ENCODE measurements around the gene KLF11.

KLF11 gene

DNA sequence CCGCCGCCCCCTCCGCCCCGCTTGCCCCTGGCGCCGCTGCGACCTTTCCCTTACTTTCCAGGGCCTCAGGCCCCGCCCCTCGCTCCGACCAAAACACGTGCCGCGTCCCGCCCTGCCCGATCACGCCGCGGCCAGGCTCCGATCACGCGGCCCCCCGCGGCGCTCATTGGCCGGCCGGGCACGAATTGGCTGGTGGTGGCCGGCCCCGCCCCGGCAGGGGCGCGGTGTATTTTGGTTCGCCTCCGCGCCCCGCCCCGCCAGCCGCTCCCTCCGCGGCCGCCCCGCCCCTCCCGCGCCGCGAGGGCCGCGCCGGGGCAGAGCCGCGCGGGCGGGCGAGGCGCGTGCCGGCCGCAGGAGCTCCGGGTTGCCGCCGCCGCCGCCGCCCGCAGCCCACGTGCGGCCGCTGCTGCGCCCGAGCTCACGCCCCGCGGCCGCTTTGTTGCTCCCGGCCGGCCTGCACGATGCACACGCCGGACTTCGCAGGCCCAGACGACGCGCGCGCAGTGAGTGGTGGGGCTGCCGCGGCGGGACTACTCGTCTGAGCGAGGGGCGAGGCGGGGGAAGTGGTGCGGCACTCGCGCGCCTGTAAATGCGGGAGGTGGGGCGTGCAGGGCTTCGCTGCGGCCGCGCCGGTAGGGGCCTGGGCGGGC, at the start of gene KLF11:
Gene KLF11, plus strand, starts transcription at position 295 of the 650 bp plus-strand sequence. Its CDS starts 167 bp downstream, at position 462.
- Mint-ChIP-seq H3K9me3 (no peaks in the 10 kb centered on the region), H3K4me1 (ENCODE audit: low read depth) (peaks cover 17% of the 10 kb centered on the region), H3K27me3 (ENCODE audit: low read depth) (peaks cover 35% of the 10 kb centered on the region), H3K4me3 (peak within 1 kb of the TSS; percentile 88), H3K36me3 (ENCODE audit: low read depth) (peaks cover 13% of the 10 kb centered on the region), H3K27ac (peak within 1 kb of the TSS; percentile 80)

- H3K36me3 Mint-ChIP-seq (ENCODE audit: low read depth): no peaks in the 10 kb centered on the region
- peaks cover 3% of the 10 kb centered on the region for H3K27me3 Mint-ChIP-seq (ENCODE audit: low read depth)
- no peak overlapping the region for H3K4me3 Mint-ChIP-seq
- H3K9me3 Mint-ChIP-seq: no peaks in the 10 kb centered on the region
- H3K4me1 Mint-ChIP-seq (ENCODE audit: low read depth): peaks cover 2% of the 10 kb centered on the region
- no peak overlapping the region for H3K27ac Mint-ChIP-seq
Observed at GRCh38 chr2:9994462-9994861, 48.9 kb upstream of the KLF11 start.

- Mint-ChIP-seq H3K9me3 (no peaks in the 10 kb centered on the region), H3K27ac (no peak overlapping the region), H3K27me3 (ENCODE audit: low read depth) (peaks cover 3% of the 10 kb centered on the region), H3K4me3 (no peak overlapping the region), H3K36me3 (ENCODE audit: low read depth) (no peaks in the 10 kb centered on the region), H3K4me1 (ENCODE audit: low read depth) (peaks cover 2% of the 10 kb centered on the region)
Observed at GRCh38 chr2:9995059-9995458, 48.3 kb upstream of the KLF11 start.

DNA sequence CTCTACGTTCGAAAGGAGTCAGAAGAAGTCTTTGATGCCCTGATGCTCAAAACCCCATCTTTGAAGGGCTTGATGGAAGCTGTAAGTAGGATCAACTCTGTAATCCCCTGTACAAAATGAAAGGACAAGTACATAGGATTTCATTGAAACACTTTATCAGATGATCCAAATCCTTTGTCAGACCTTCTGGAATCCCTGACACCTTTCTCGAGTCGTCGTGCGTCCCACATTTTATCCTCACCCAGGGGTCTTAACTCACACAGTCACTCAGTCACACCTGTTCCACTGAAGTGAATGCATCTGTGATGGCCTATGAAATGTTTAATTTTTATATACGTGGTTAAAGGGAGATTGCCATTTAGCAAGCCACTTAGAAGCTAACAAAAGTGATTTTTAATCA, 47.0 kb upstream of the KLF11 start:
- no peak overlapping the region for H3K27ac Mint-ChIP-seq
- H3K9me3 Mint-ChIP-seq: no peaks in the 10 kb centered on the region

GRCh38 chr2:9997936-9998335, 45.4 kb upstream of the KLF11 start:
- Mint-ChIP-seq H3K36me3 (ENCODE audit: low read depth) (no peaks in the 10 kb centered on the region), H3K4me3 (no peak overlapping the region), H3K27me3 (ENCODE audit: low read depth) (no peaks in the 10 kb centered on the region), H3K9me3 (no peaks in the 10 kb centered on the region), H3K4me1 (ENCODE audit: low read depth) (peaks cover 2% of the 10 kb centered on the region), H3K27ac (no peak overlapping the region)

More for the DNA sequence above, 47.0 kb upstream of the KLF11 start:
- Mint-ChIP-seq H3K36me3 (ENCODE audit: low read depth) (no peaks in the 10 kb centered on the region), H3K27me3 (ENCODE audit: low read depth) (peaks cover 3% of the 10 kb centered on the region), H3K4me3 (no peak overlapping the region), H3K4me1 (ENCODE audit: low read depth) (peaks cover 2% of the 10 kb centered on the region)

DNA sequence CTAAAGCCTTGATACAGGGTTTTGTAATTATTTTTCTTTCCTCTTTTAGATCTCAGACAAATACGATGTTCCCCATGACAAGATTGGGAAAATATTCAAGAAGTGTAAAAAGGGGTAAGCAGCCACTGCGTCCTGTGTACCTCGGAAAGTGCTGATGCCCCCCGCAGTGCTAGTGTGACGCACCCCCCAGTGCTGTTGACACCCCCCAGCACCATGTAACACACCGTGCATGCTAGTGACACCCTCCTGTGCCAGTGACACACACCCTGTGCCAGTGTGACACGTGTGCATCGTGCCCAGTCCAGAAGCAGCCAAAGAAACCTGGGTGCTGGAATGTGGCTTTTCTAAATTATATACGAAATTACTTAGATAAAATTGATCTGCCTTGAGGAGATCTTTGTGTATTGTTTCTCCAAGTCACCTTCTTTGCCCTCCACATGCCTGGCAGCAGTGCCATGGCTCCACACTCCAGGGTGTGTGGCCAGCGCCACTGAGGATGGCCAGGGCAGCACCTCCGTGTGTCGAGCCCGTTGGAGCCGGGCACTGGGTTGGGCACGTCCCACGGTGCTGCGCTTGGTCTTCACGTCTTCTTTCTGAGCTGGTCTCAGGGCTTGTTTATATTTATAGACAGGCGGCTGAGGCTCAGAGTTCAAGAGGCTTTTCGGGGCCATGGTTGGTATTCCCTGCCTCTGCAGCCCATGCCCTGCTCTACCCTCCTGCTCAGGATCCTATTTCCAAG, 44.3 kb upstream of the KLF11 start:
- Mint-ChIP-seq H3K9me3 (no peaks in the 10 kb centered on the region), H3K27me3 (ENCODE audit: low read depth) (no peaks in the 10 kb centered on the region), H3K4me1 (ENCODE audit: low read depth) (peaks cover 2% of the 10 kb centered on the region), H3K27ac (no peak overlapping the region), H3K4me3 (no peak overlapping the region), H3K36me3 (ENCODE audit: low read depth) (no peaks in the 10 kb centered on the region)

DNA sequence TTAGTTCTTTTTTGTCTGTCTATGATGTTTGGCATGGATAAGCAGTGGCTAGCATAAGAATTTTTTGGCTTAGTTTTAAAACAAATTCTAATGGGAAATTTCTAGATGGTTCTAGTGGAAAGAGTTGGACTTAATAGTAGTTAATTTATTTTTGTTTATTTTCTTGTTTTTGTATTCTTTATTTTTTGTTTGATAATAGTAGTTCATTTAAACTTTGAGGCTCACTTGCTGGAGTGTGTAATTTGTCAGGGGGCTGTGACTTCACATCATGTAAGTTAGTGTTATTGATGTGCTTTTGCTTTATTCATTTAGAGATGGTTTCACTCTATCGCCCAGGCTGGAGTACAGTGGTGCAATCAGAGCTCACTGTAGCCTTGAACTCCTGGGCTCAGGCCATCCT, 43.7 kb upstream of the KLF11 start:
- no peaks in the 10 kb centered on the region for H3K9me3 Mint-ChIP-seq
- no peaks in the 10 kb centered on the region for H3K4me1 Mint-ChIP-seq (ENCODE audit: low read depth)
- no peaks in the 10 kb centered on the region for H3K27me3 Mint-ChIP-seq (ENCODE audit: low read depth)
- no peaks in the 10 kb centered on the region for H3K36me3 Mint-ChIP-seq (ENCODE audit: low read depth)
- H3K4me3 Mint-ChIP-seq: no peak overlapping the region
- no peak overlapping the region for H3K27ac Mint-ChIP-seq

DNA sequence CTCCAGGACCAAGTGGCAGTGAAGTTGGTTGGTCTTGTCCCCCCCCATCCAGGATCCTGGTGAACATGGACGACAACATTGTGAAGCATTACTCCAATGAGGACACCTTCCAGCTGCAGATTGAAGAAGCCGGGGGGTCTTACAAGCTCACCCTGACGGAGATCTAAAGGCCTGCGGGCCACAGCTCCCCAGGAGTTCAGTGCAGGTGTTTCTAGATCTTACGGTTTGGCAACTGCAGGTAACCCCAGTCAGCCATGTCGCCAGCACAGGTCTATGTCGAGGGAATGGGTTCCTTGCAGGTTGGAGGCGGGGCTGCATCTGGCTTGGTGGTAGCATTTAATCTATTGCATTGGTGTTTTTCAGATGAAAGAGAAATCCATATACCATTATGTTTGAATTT, 42.8 kb upstream of the KLF11 start:
- no peaks in the 10 kb centered on the region for H3K36me3 Mint-ChIP-seq (ENCODE audit: low read depth)
- H3K27me3 Mint-ChIP-seq (ENCODE audit: low read depth): no peaks in the 10 kb centered on the region
- H3K4me3 Mint-ChIP-seq: no peak overlapping the region
- H3K4me1 Mint-ChIP-seq (ENCODE audit: low read depth): no peaks in the 10 kb centered on the region
- no peaks in the 10 kb centered on the region for H3K9me3 Mint-ChIP-seq
- H3K27ac Mint-ChIP-seq: no peak overlapping the region

DNA sequence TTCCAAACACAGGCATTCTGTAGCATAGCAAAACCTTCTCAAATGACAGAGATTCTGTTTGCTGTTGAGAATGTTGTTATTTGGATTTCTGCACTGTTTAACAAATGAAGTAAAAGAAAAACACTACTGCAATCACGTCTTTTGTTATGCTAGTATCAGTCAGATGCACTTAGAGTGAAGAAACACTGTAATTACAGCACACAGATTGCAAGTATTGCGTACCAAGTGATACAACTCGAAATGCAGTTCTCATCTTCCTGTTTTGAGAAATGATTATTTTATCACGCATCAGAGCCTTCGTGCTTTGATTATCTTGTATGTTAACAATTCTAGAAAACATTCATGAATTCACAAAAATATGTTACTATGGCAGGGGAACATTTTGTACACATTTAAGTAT, 41.8 kb upstream of the KLF11 start:
- H3K4me3 Mint-ChIP-seq: no peak overlapping the region
- H3K36me3 Mint-ChIP-seq (ENCODE audit: low read depth): no peaks in the 10 kb centered on the region
- H3K27me3 Mint-ChIP-seq (ENCODE audit: low read depth): no peaks in the 10 kb centered on the region
- H3K9me3 Mint-ChIP-seq: no peaks in the 10 kb centered on the region
- no peak overlapping the region for H3K27ac Mint-ChIP-seq
- no peaks in the 10 kb centered on the region for H3K4me1 Mint-ChIP-seq (ENCODE audit: low read depth)

- no peak overlapping the region for H3K27ac Mint-ChIP-seq
- no peaks in the 10 kb centered on the region for H3K4me1 Mint-ChIP-seq (ENCODE audit: low read depth)
- no peaks in the 10 kb centered on the region for H3K9me3 Mint-ChIP-seq
- H3K4me3 Mint-ChIP-seq: no peak overlapping the region
- no peaks in the 10 kb centered on the region for H3K27me3 Mint-ChIP-seq (ENCODE audit: low read depth)
- H3K36me3 Mint-ChIP-seq (ENCODE audit: low read depth): no peaks in the 10 kb centered on the region
Observed at GRCh38 chr2:10002109-10002508, 41.2 kb upstream of the KLF11 start.

DNA sequence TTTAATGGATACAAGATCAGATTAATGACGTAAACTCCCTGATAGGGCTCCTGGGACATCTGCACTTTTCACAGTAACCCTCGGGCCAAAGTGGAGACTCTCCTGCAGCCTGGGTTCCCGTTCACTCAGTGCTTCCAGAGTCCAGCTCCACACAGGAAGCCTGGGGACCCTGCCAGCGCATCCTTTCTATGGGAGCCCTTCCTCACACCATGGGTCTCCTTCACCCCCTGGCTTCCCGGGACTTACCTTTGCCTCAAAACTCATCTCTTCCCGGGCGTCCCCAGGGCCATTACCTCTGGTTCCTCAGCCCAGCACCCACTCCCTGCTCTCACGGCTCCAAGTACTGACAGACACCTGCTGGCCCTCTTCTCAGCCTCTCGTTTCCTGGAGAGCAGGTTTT, 40.7 kb upstream of the KLF11 start:
- H3K9me3 Mint-ChIP-seq: no peaks in the 10 kb centered on the region
- H3K36me3 Mint-ChIP-seq (ENCODE audit: low read depth): no peaks in the 10 kb centered on the region
- no peak overlapping the region for H3K4me3 Mint-ChIP-seq
- H3K27ac Mint-ChIP-seq: no peak overlapping the region
- no peaks in the 10 kb centered on the region for H3K27me3 Mint-ChIP-seq (ENCODE audit: low read depth)
- H3K4me1 Mint-ChIP-seq (ENCODE audit: low read depth): no peaks in the 10 kb centered on the region

GRCh38 chr2:10003206-10004125, 39.9 kb upstream of the KLF11 start:
- Mint-ChIP-seq H3K27me3 (ENCODE audit: low read depth) (no peaks in the 10 kb centered on the region), H3K36me3 (ENCODE audit: low read depth) (no peaks in the 10 kb centered on the region), H3K9me3 (no peaks in the 10 kb centered on the region), H3K4me3 (no peak overlapping the region), H3K27ac (no peak overlapping the region), H3K4me1 (ENCODE audit: low read depth) (no peaks in the 10 kb centered on the region)

DNA sequence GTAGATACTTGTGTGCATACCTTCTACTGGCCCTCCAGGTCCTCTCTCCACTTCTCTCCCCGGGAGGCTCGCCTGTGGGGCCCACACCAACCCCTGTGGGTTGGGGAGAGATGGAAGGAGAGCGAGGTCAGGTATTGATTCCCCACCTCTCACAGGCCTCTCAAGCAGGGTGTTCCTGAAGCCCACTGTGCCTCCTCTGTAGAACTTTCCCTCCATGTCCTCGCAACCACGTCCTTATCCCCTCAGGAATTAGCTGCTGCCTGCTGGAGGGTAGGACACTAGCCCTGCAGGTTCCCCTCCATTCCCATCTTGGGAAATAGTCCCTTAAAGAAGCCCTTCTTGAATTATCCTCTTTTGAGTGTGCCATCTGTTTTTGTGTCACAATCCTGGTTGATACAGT, 38.9 kb upstream of the KLF11 start:
- no peaks in the 10 kb centered on the region for H3K36me3 Mint-ChIP-seq (ENCODE audit: low read depth)
- H3K27me3 Mint-ChIP-seq (ENCODE audit: low read depth): no peaks in the 10 kb centered on the region
- H3K9me3 Mint-ChIP-seq: no peaks in the 10 kb centered on the region
- H3K4me3 Mint-ChIP-seq: no peak overlapping the region
- H3K27ac Mint-ChIP-seq: no peak overlapping the region
- H3K4me1 Mint-ChIP-seq (ENCODE audit: low read depth): no peaks in the 10 kb centered on the region

DNA sequence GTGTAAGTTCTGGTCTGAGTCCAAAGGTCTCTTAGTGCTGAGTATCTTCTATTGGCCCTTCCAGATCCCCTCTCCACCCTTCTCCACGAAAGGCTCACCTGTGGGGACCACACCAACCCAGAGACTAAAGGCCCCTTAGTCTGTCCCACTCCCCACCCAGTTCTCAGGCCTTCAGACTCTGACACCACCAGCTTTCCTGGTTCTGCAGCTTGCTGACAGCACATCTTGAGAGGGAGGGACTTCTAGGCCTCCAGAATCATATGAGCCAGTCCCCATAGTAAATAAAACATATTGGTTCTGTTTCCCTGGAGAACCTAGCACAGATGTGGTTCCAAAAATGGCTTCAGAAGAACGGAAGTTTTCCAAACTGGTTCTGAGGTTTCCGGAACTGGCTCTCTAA, 38.5 kb upstream of the KLF11 start:
- H3K4me3 Mint-ChIP-seq: no peak overlapping the region
- no peaks in the 10 kb centered on the region for H3K4me1 Mint-ChIP-seq (ENCODE audit: low read depth)
- H3K27ac Mint-ChIP-seq: no peak overlapping the region
- no peaks in the 10 kb centered on the region for H3K9me3 Mint-ChIP-seq
- H3K27me3 Mint-ChIP-seq (ENCODE audit: low read depth): no peaks in the 10 kb centered on the region
- no peaks in the 10 kb centered on the region for H3K36me3 Mint-ChIP-seq (ENCODE audit: low read depth)

Measured in T-helper 1 cell treated with Interleukin-12 subunit alpha and Interleukin-12 subunit beta and Interleukin-4 antibody, amounts not matched to agents 30 μg/mL and 1 μg/mL, for 36 hours (primary cell).